Measurements from ENCODE around the gene NADK2. TPM values are rescaled to one million over a fixed set of nuclear protein-coding genes. Genes with fewer than 3 reads are reported as not detected.

The NADK2 gene
- total RNA-seq, 1 experiment from 2014 or later = 12.2 TPM

GRCh38 chr5:36172599-36172998 lies 69.1 kb downstream of the NADK2 start:
- Histone ChIP-seq H3K9me3 (ENCODE audit: control insufficient read depth, low read depth, low read length) (no peaks in the 10 kb centered on the region), H3K56ac (ENCODE audit: insufficient read length, low read depth, low read length) (no peak overlapping the region), H3K14ac (ENCODE audit: insufficient read depth, low read length) (no peak overlapping the region), H3K4me1 (ENCODE audit: insufficient read depth, low read length) (no peaks in the 10 kb centered on the region), H4K5ac (ENCODE audit: insufficient read length, low read depth, low read length) (no peak overlapping the region), H2BK120ac (ENCODE audit: low read depth, low read length, poor library complexity, severe bottlenecking) (no peak overlapping the region), H4K91ac (ENCODE audit: insufficient read length, low read depth, low read length) (no peak overlapping the region), H3K23me2 (ENCODE audit: insufficient read length, low read depth, low read length, poor library complexity, severe bottlenecking) (no peaks in the 10 kb centered on the region), H3K27me3 (ENCODE audit: insufficient read depth, low read length) (no peaks in the 10 kb centered on the region), H2AFZ (ENCODE audit: low read length) (no peak overlapping the region), H4K8ac (replicated peaks; ENCODE audit: insufficient read length, low read depth, low read length) (no peak overlapping the region), H3K4ac (ENCODE audit: low read depth, low read length) (no peak overlapping the region), H3K9ac (ENCODE audit: extremely low read depth, insufficient read length, low read length) (no peak overlapping the region), H3T11ph (ENCODE audit: low read length) (no peak overlapping the region), H4K20me1 (ENCODE audit: control insufficient read depth, insufficient read depth, insufficient read length) (no peaks in the 10 kb centered on the region), H2AK5ac (ENCODE audit: insufficient read length, low read length) (no peak overlapping the region), H3K27ac (ENCODE audit: insufficient read length, low read depth, low read length) (no peak overlapping the region), H2BK20ac (ENCODE audit: low read depth, low read length, poor library complexity, severe bottlenecking) (no peak overlapping the region), H2BK5ac (ENCODE audit: insufficient read length, low read length) (no peak overlapping the region), H3K18ac (ENCODE audit: insufficient read length, low read depth, low read length) (no peak overlapping the region), H2BK12ac (ENCODE audit: insufficient read length, low read depth, low read length) (no peak overlapping the region), H3K4me2 (ENCODE audit: insufficient read depth, insufficient read length, low read length) (no peak overlapping the region), H3K23ac (ENCODE audit: insufficient read length, low read depth, low read length) (no peak overlapping the region), H3K79me2 (ENCODE audit: insufficient read depth, low read length) (no peaks in the 10 kb centered on the region), H3K79me1 (ENCODE audit: insufficient read depth, low read depth, low read length, poor library complexity, severe bottlenecking) (no peaks in the 10 kb centered on the region), H2BK15ac (ENCODE audit: low read depth, low read length) (no peak overlapping the region)
- Mint-ChIP-seq H3K36me3 (ENCODE audit: insufficient read depth in 1 of 3, low read depth in 3 of 3) (peaks cover 24 to 89% (median 81%) of the 10 kb centered on the region in 3 experiments; a peak in 6 of 7 replicates), H3K27ac (no peak overlapping the region), H3K4me3 (no peak overlapping the region), H3K4me1 (no peaks in the 10 kb centered on the region), H3K27me3 (ENCODE audit: low read depth) (no peaks in the 10 kb centered on the region), H3K9me3 (no peaks in the 10 kb centered on the region)
- no CpG with 5 or more reads among the region's 1 CpG for WGBS (ENCODE audit: extremely low coverage, insufficient read length, low lambda C conversion rate)
- DNase-seq = no peak
- TF ChIP-seq CTCF (conservative IDR thresholded peaks at IDR 0.05) = no peak
